H1 (cell line): Measurements from ENCODE around the gene SLC24A3. TPM values are rescaled to one million over a fixed set of nuclear protein-coding genes. Genes with fewer than 3 reads are reported as not detected.

Experiments used
- CTCF ChIA-PET: fragments of 300-600 bp; sonication (Branson Sonifier 250); formaldehyde crosslinking; loops from one replicate; lab custom pipeline; 2021; ENCODE audit not compliant: partially characterized antibody; lab: Charles Lee
- POLR2A ChIA-PET: fragments of 300-600 bp; sonication (Branson Sonifier 250); formaldehyde crosslinking; loops from one replicate; lab custom pipeline; 2021; ENCODE audit warnings: inconsistent platforms; ENCODE audit not compliant: partially characterized antibody; lab: Charles Lee
- DNase-seq, 2 experiments: peaks; one replicate each; pipeline versions ENCODE4 v3.0.0 to v3.0.0-alpha.2; 2010 to 2022; ENCODE audit warnings: low spot score in 2 of 2, low read depth in 1 of 2, mixed read lengths in 1 of 2
- FAIRE-seq: peaks from 2 replicates; lab custom pipeline; 2011; peaks lifted over from hg19 to GRCh38; lab: Jason Lieb, UNC
- H2AFZ ChIP-seq: 2 replicates; pipeline ENCODE4 v1.8.1; 2012; ENCODE audit warnings: low read length, inconsistent platforms
- H2AK5ac ChIP-seq: 2 replicates; pipeline ENCODE4 v1.6.1; 2013; ENCODE audit warnings: low read depth, low read length
- H2BK120ac ChIP-seq: replicated peaks from 2 replicates; pipeline ENCODE3; 2013; ENCODE audit warnings: low read depth, low read length, inconsistent platforms
- H2BK12ac ChIP-seq: 2 replicates; pipeline ENCODE4 v1.6.1; 2013; ENCODE audit warnings: low read depth, low read length
- H2BK15ac ChIP-seq: 2 replicates; pipeline ENCODE4 v1.6.1; 2013; ENCODE audit warnings: low read length
- H2BK20ac ChIP-seq: 2 replicates; pipeline ENCODE4 v1.6.1; 2013; ENCODE audit warnings: low read length
- H2BK5ac ChIP-seq: 2 replicates; pipeline ENCODE4 v1.6.1; 2013; ENCODE audit warnings: low read depth, low read length
- H3K14ac ChIP-seq: 2 replicates; pipeline ENCODE4 v1.6.1; 2013; ENCODE audit warnings: inconsistent platforms; ENCODE audit not compliant: insufficient read length
- H3K18ac ChIP-seq: 2 replicates; pipeline ENCODE4 v1.6.1; 2013; ENCODE audit warnings: low read length; ENCODE audit errors: extremely low read depth
- H3K23ac ChIP-seq: 2 replicates; pipeline ENCODE4 v1.6.1; 2013; ENCODE audit warnings: inconsistent platforms; ENCODE audit not compliant: insufficient read length
- H3K23me2 ChIP-seq: 2 replicates; pipeline ENCODE4 v1.6.1; 2013; ENCODE audit warnings: low read depth, low read length
- H3K27ac ChIP-seq: 2 replicates; pipeline ENCODE4 v1.6.1; 2011; ENCODE audit warnings: low read depth, low read length, inconsistent platforms
- H3K27me3 ChIP-seq, 4 experiments: replicated peaks in 1 of 4; 1 replicate in 1 of 4; 2 replicates in 3 of 4; pipeline versions ENCODE4 v1.6.1 to v1.8.1; 2011 to 2013; ENCODE audit warnings: low read length in 3 of 4, mild to moderate bottlenecking in 3 of 4, inconsistent platforms in 2 of 4, mixed read lengths in 2 of 4, moderate library complexity in 1 of 4; ENCODE audit not compliant: control insufficient read depth in 3 of 4, insufficient read depth in 3 of 4; ENCODE audit errors: extremely low read depth in 1 of 4
- H3K36me3 ChIP-seq, 4 experiments: 2 replicates each; pipeline versions ENCODE4 v1.6.1 to v1.8.1; 2011 to 2013; ENCODE audit warnings: mild to moderate bottlenecking in 4 of 4, low read length in 3 of 4, moderate library complexity in 2 of 4, control low read depth in 1 of 4, inconsistent platforms in 1 of 4; ENCODE audit not compliant: insufficient read depth in 4 of 4, control insufficient read depth in 2 of 4
- H3K4ac ChIP-seq: replicated peaks from 2 replicates; pipeline ENCODE3; 2013; ENCODE audit warnings: low read length, low read depth, mixed read lengths, inconsistent platforms; ENCODE audit not compliant: insufficient read length
- H3K4me1 ChIP-seq, 4 experiments: replicated peaks in 1 of 4; 1 replicate in 1 of 4; 2 replicates in 3 of 4; pipeline versions ENCODE4 v1.6.1 to v1.8.1; 2011 to 2013; ENCODE audit warnings: low read length in 3 of 4, inconsistent platforms in 2 of 4, mixed read lengths in 1 of 4; ENCODE audit not compliant: insufficient read depth in 4 of 4, control insufficient read depth in 3 of 4
- H3K4me2 ChIP-seq, 2 experiments: 2 replicates each; pipeline versions ENCODE4 v1.6.1 to v1.8.1; 2011 to 2013; ENCODE audit warnings: low read depth in 2 of 2, low read length in 2 of 2, control low read depth in 1 of 2, inconsistent platforms in 1 of 2, mild to moderate bottlenecking in 1 of 2; ENCODE audit not compliant: insufficient read depth in 1 of 2
- H3K4me3 ChIP-seq, 4 experiments: fragments of 200-600, 300-600 bp in 1 of 4; sonication (generic), shearing (Covaris generic), sonication (Bioruptor Twin) in 1 of 4; 2 replicates each; pipeline versions ENCODE4 v1.5.1 to v1.8.1; 2011 to 2016; ENCODE audit warnings: low read length in 4 of 4, low read depth in 3 of 4, control low read depth in 2 of 4, inconsistent platforms in 2 of 4, mild to moderate bottlenecking in 2 of 4, mixed read lengths in 1 of 4, moderate library complexity in 1 of 4; ENCODE audit not compliant: insufficient read depth in 2 of 4; ENCODE audit errors: extremely low read depth in 1 of 4
- H3K56ac ChIP-seq: replicated peaks from 2 replicates; pipeline ENCODE3; 2013; ENCODE audit warnings: low read depth, mild to moderate bottlenecking, mixed read lengths, low read length, inconsistent platforms; ENCODE audit not compliant: insufficient read length
- H3K79me1 ChIP-seq: 2 replicates; pipeline ENCODE4 v1.6.1; 2013; ENCODE audit warnings: low read depth, low read length, control low read depth
- H3K79me2 ChIP-seq, 2 experiments: 2 replicates each; pipeline versions ENCODE4 v1.6.1 to v1.8.1; 2012 to 2013; ENCODE audit warnings: low read length in 2 of 2, mild to moderate bottlenecking in 2 of 2, inconsistent platforms in 1 of 2; ENCODE audit not compliant: insufficient read depth in 2 of 2, control insufficient read depth in 1 of 2
- H3K9ac ChIP-seq, 4 experiments: replicated peaks in 1 of 4; 1 replicate in 1 of 4; 2 replicates in 3 of 4; pipeline versions ENCODE4 v1.6.1 to v1.8.1; 2011 to 2013; ENCODE audit warnings: low read depth in 3 of 4, low read length in 3 of 4, control low read depth in 2 of 4, mild to moderate bottlenecking in 2 of 4, moderate library complexity in 2 of 4, inconsistent platforms in 1 of 4; ENCODE audit errors: extremely low read depth in 1 of 4
- H3K9me3 ChIP-seq, 2 experiments: 2 replicates each; pipeline versions ENCODE4 v1.6.1 to v1.8.1; 2012 to 2013; ENCODE audit warnings: mild to moderate bottlenecking in 2 of 2, moderate library complexity in 2 of 2, control low read depth in 1 of 2, inconsistent platforms in 1 of 2, low read depth in 1 of 2, low read length in 1 of 2, mixed read lengths in 1 of 2; ENCODE audit not compliant: insufficient read depth in 2 of 2
- H4K20me1 ChIP-seq, 2 experiments: replicated peaks in 1 of 2; 2 replicates each; pipeline versions ENCODE3 to v1.8.1; 2011 to 2013; ENCODE audit warnings: inconsistent platforms in 2 of 2, low read length in 2 of 2, mild to moderate bottlenecking in 1 of 2; ENCODE audit not compliant: insufficient read depth in 2 of 2, control insufficient read depth in 1 of 2
- H4K5ac ChIP-seq: 2 replicates; pipeline ENCODE4 v1.6.1; 2013; ENCODE audit warnings: low read length, low read depth, mixed read lengths, inconsistent platforms; ENCODE audit not compliant: insufficient read length
- H4K8ac ChIP-seq: 2 replicates; pipeline ENCODE4 v1.8.0; 2013; ENCODE audit warnings: mild to moderate bottlenecking, moderate library complexity, low read length, inconsistent platforms; ENCODE audit not compliant: insufficient read depth; ENCODE audit errors: extremely low read depth
- H4K91ac ChIP-seq: replicated peaks from 2 replicates; pipeline ENCODE3; 2013; ENCODE audit warnings: low read length, mixed read lengths, inconsistent platforms; ENCODE audit not compliant: insufficient read length
- CREB1 ChIP-seq: IDR thresholded peaks from 2 replicates; pipeline ENCODE4 v1.6.1; 2012; ENCODE audit warnings: inconsistent platforms
- EGR1 ChIP-seq: IDR thresholded peaks from 2 replicates; pipeline ENCODE4 v1.6.1; 2011; ENCODE audit warnings: low read depth, low read length, borderline replicate concordance
- EZH2 ChIP-seq: fragments of 200-600 bp; sonication (generic); IDR thresholded peaks from 2 replicates; pipeline ENCODE4 v1.7.1; 2012; ENCODE audit warnings: low read depth, mild to moderate bottlenecking, moderate library complexity, low read length, inconsistent platforms; ENCODE audit not compliant: severe bottlenecking
- FOSL1 ChIP-seq: IDR thresholded peaks from 2 replicates; pipeline ENCODE4 v1.6.1; 2011; ENCODE audit warnings: mild to moderate bottlenecking, low read depth, low read length, moderate library complexity; ENCODE audit not compliant: insufficient read depth
- HDAC2 ChIP-seq, 2 experiments: fragments of 300-600 bp in 1 of 2; sonication (generic) in 1 of 2; IDR thresholded peaks; 2 replicates each; pipeline ENCODE4 v1.6.1; 2011 to 2012; ENCODE audit warnings: low read depth in 2 of 2, low read length in 2 of 2, mild to moderate bottlenecking in 2 of 2, moderate library complexity in 2 of 2, borderline replicate concordance in 1 of 2, inconsistent platforms in 1 of 2
- RAD21 ChIP-seq, 2 experiments: IDR thresholded peaks in 1 of 2; conservative IDR thresholded peaks in 1 of 2; 2 replicates each; pipeline ENCODE4 v1.6.1; 2011; ENCODE audit warnings: low read depth in 2 of 2, low read length in 2 of 2, improper control_type of control experiment in 1 of 2, inconsistent platforms in 1 of 2, mild to moderate bottlenecking in 1 of 2, moderate library complexity in 1 of 2
- SIX5 ChIP-seq: IDR thresholded peaks from 2 replicates; pipeline ENCODE4 v1.6.1; 2011; ENCODE audit warnings: mild to moderate bottlenecking, low read depth, low read length
- TAF7 ChIP-seq: optimal IDR thresholded peaks from 2 replicates; pipeline ENCODE3; 2011; ENCODE audit warnings: low read depth, mild to moderate bottlenecking, inconsistent platforms, low read length, moderate library complexity, borderline replicate concordance
- WGBS, 2 experiments: shearing (Covaris generic) in 1 of 2; methylation state at CpG; one replicate each; pipeline versions ENCODE4 v1.1.6 to v1.1.7; 2013 to 2015; ENCODE audit warnings: low lambda C conversion rate in 2 of 2, mixed read lengths in 2 of 2, inconsistent platforms in 1 of 2, low coverage in 1 of 2, missing lambda C conversion rate in 1 of 2; ENCODE audit not compliant: insufficient replicate concordance in 2 of 2, insufficient coverage in 1 of 2, insufficient read length in 1 of 2; ENCODE audit errors: extremely low coverage in 1 of 2, missing lambda C conversion rate in 1 of 2; 5-methylcytosine and 5-hydroxymethylcytosine counted together
- polyA plus RNA-seq, 7 experiments: library from polyadenylated mRNA; depleted of rRNA in 3 of 7; stranded (reverse) in 5 of 7; unstranded in 2 of 7; fragments of >200 nt in 5 of 7; fragments of 200-250 nt in 2 of 7; gene quantifications; 1 replicate in 5 of 7; 2 replicates in 1 of 7; 4 replicates in 1 of 7; pipeline versions ENCODE4 v1.2.1 to v1.2.3, GENCODE V29; 2011 to 2013; ENCODE audit warnings: missing spikeins in 2 of 7, mixed read lengths in 2 of 7
- total RNA-seq: library from RNA; stranded (reverse); fragmentation: NEBNext Ultra II Directional; extraction: Animal tissue kit (Norgen Biotek cat#: 25700); gene quantifications from 2 replicates; pipeline ENCODE4 v1.2.1, GENCODE V29; 2021
- TF ChIP-seq, protein P1 (sequence below), 3 experiments: IDR thresholded peaks; 1 replicate in 2 of 3; 2 replicates in 1 of 3; pipeline versions ENCODE4 v1.5.1 to v1.6.1; 2011; ENCODE audit warnings: low read length in 3 of 3, mild to moderate bottlenecking in 3 of 3, inconsistent platforms in 2 of 3, low read depth in 1 of 3, moderate library complexity in 1 of 3; ENCODE audit not compliant: insufficient read depth in 1 of 3; ENCODE audit errors: control extremely low read depth in 1 of 3
- TF ChIP-seq, protein P2 (sequence below): IDR thresholded peaks from 2 replicates; pipeline ENCODE4 v1.6.1; 2011; ENCODE audit warnings: low read depth, mild to moderate bottlenecking, low read length; ENCODE audit not compliant: insufficient read depth

The SLC24A3 gene
- total and polyA plus RNA-seq, 2 of the 8 experiments (the other 6 are each of a cell fraction or from before 2014, with no cell fraction given), result 4.5 to 6.3 TPM

DNA sequence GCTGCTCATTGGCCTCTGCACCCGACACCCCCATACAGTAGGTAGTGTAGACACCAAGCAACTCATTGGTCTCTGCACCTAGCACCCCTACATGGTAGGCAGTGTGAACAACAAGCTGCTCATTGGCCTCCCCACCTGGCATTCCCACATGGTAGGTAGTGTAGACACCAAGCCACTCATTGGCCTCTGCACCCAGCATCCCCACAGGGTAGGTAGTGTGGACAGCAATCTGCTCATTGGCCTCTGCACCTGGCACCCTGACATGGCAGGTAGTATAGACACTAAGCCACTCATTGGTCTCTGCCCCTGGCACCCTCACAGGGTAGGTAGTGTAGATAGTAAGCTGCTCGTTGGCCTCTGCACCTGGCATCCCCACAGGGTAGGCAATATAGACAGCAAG lies 226.0 kb downstream of the SLC24A3 start:
- Histone ChIP-seq H2BK5ac (no peak overlapping the region; the same call in 1 of the 2 replicates), H3K4ac (no peak overlapping the region), H3K36me3 (no peaks in the 10 kb centered on the region), H3K4me3 (no peak overlapping the region), H4K91ac (no peak overlapping the region), H3K79me2 (no peaks in the 10 kb centered on the region), H3K4me2 (no peak overlapping the region), H4K5ac (no peak overlapping the region), H4K8ac (no peak overlapping the region), H2BK12ac (no peak overlapping the region)
- TF ChIP-seq RAD21 (IDR thresholded peaks at IDR 0.05 in 1 of 2, conservative IDR thresholded peaks at IDR 0.05 in 1 of 2; ENCODE audit: low read depth in 2 of 2, low read length in 2 of 2), result no peak
- TF ChIP-seq EZH2, result no peak
- TF ChIP-seq FOSL1, result no peak
- no peak for TF ChIP-seq CREB1
- TF ChIP-seq SIX5, result no peak
- TF ChIP-seq HDAC2 (IDR thresholded peaks at IDR 0.05; ENCODE audit: borderline replicate concordance in 1 of 2, low read depth in 2 of 2, low read length in 2 of 2), result no peak
- TF ChIP-seq TAF7, result no peak
- TF ChIP-seq, protein P1, sequence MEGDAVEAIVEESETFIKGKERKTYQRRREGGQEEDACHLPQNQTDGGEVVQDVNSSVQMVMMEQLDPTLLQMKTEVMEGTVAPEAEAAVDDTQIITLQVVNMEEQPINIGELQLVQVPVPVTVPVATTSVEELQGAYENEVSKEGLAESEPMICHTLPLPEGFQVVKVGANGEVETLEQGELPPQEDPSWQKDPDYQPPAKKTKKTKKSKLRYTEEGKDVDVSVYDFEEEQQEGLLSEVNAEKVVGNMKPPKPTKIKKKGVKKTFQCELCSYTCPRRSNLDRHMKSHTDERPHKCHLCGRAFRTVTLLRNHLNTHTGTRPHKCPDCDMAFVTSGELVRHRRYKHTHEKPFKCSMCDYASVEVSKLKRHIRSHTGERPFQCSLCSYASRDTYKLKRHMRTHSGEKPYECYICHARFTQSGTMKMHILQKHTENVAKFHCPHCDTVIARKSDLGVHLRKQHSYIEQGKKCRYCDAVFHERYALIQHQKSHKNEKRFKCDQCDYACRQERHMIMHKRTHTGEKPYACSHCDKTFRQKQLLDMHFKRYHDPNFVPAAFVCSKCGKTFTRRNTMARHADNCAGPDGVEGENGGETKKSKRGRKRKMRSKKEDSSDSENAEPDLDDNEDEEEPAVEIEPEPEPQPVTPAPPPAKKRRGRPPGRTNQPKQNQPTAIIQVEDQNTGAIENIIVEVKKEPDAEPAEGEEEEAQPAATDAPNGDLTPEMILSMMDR (IDR thresholded peaks at IDR 0.05; ENCODE audit: control extremely low read depth in 1 of 3, insufficient read depth in 1 of 3, low read depth in 1 of 3, low read length in 3 of 3), result no peak
- no peak for TF ChIP-seq EGR1
- TF ChIP-seq, protein P2, sequence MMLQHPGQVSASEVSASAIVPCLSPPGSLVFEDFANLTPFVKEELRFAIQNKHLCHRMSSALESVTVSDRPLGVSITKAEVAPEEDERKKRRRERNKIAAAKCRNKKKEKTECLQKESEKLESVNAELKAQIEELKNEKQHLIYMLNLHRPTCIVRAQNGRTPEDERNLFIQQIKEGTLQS, result no peak
- TF ChIP-seq, all 59 proteins: peak for 0
- Histone ChIP-seq H3K14ac (no peak overlapping the region), H2AFZ (no peak overlapping the region), H3K23ac (no peak overlapping the region), H3K56ac (no peak overlapping the region), H2BK120ac (no peak overlapping the region), H2AK5ac (no peak overlapping the region), H2BK15ac (0 out of 2 replicates have a peak overlapping the region, but pooled peaks have one; percentile 50), H3K9ac (no peak overlapping the region), H3K9me3 (peaks cover 0 to 6% of the 10 kb centered on the region in 2 experiments; a peak in 1 of 4 replicates), H3K18ac (no peak overlapping the region), H3K4me1 (no peaks in the 10 kb centered on the region), H2BK20ac (no peak overlapping the region), H3K79me1 (no peaks in the 10 kb centered on the region), H3K27me3 (no peaks in the 10 kb centered on the region), H3K27ac (no peak overlapping the region), H4K20me1 (peaks cover 0 to 2% of the 10 kb centered on the region in 2 experiments), H3K23me2 (no peaks in the 10 kb centered on the region; the same call in 1 of the 2 replicates)
- FAIRE-seq, result no peak
- CTCF ChIA-PET, result interaction anchor here (1.1 kb wide), 1 partner anchor 140 kb away, joined by 3 read pairs; no protein-coding TSS in a partner anchor
- POLR2A ChIA-PET, result no interaction called here
- DNase-seq, result no peak
- WGBS, 2 experiments, result 100% methylated on average over 2 of the region's 2 CpGs; no CpG with 5 or more reads in 1 of the 2 experiments
